HG02870 (cell line): ENCODE data around the gene PHF12.
A peak's percentile ranks its signal among the peaks of the same experiment; 100 is the strongest.

ENCODE experiments used
- ATAC-seq: cut with Tn5 transposase; IDR thresholded peaks from one replicate; pipeline ENCODE4 v1.9.1; 2021; ENCODE audit warnings: mild to moderate bottlenecking, moderate library complexity; ENCODE audit not compliant: unreplicated experiment

The PHF12 gene

DNA sequence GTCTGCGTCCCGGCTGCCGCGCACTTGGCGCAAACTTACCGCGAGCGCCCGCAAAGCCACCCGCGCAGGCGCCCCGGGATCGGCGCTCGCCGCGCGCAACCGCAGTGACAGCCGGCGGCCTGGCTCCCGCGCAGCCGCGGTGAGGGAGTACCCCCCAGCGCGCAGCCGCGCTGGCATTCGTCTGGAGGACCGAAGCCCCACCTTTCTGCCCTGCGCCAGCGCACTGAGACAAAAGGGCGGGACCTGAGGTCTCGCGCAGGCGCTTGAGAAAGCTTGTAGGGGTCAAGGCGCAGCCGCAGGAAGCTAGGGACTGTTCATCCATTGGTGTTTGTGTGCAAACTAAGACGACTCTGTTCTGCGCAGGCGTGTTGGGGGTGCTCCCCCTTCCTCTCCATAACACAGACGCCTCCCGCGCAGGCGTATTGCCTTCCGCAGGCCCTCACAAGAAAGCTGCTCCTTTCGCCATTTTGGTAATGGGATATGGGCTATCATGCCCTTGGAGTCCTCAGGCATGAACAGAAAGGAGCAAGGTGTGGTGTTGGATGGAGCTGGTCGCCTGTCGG, at the start of gene PHF12:
TSS of gene PHF12 (minus strand) at position 91 of the 563 bp plus-strand sequence. CDS start 558 bp downstream, outside the sequence.
- peak; percentile 53 for ATAC-seq

GRCh38 chr17:29000973-29001372, 49.7 kb upstream of the PHF12 start:
- no peak for ATAC-seq

- ATAC-seq: no peak
These were observed 47.9 kb upstream of the PHF12 start for GRCh38 chr17:28999206-28999605.

DNA sequence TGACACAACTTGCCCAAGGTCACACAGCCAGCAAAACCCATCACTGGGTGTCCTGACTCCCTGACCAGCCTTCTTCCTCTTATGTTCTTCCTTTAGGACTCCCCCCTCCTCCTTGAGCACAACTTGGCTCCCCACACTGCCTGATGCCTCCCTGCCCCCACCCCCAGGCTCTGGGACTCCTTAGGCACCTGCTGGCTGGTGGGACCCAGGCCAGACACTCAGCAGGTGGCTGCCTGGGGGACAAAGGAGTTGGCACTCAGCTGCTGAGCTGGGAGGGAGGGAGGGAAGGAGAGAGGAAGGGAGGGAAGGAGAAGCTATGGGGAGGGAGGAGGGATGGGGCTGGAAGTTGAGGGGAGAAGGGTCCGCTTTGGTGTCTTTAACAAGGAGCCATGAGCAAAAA, 46.5 kb upstream of the PHF12 start:
- no peak for ATAC-seq

DNA sequence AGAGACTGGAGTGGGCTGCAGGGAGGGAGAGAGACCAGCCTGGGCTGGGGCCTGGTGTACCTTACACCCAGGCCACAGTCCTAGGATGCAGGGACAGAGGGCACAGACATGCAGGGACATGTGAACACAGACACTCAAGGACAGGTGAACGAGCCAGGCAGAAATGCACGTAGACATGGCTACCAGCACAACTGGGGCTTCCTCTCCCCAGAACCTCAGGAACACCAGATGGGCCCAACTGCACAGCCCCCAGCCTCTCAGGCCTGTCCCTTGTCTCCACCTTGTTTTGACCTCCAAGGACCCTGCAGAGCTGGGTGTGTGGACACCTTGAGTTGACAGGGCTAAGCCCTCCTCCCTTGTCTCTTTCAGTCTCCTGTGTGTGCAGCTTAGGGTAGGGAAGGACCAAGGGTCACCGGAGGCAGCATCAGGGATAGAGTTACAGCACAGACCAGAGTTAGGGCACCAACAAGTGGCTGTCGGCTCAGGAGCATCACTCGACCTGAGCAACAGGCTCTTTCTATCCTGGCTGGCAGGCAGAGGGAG, 45.3 kb upstream of the PHF12 start:
- no peak for ATAC-seq

DNA sequence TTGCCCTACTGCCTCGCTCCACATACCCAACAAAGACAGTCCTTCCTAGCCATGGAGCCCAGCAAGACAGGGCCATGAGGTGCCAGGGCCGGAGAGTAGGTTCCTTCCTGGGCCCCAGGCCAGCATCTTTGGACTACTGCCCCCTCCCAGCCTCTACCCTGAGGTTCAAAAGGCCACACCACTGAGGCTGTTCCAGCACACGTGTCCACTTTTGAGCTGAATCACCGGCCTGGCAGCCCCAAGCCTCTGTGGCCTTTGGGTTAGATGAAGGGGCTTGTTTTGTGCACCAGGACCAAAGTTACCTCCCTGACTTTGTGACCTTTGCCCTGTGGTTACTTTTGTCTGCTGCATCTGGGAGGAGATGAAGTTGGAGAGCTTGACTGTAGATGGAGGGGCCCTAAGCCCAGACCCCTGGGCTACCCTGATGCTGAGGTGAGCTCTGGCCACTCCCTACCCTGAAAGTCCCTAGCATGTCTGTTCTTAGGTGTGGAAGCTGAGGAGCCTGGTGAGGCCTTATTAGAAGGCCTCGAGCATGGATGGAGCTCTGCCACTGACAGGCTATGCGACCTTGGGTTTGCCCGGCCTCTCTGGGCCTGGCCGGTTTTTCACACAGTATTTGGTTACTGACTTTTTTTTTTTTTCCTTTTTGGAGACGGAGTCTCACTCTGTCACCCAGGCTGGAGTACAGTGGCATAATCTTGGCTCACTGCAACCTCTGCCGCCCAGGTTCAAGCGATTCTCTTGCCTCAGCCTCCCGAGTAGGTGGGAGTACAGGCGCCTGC, 42.5 kb upstream of the PHF12 start:
- ATAC-seq: no peak

DNA sequence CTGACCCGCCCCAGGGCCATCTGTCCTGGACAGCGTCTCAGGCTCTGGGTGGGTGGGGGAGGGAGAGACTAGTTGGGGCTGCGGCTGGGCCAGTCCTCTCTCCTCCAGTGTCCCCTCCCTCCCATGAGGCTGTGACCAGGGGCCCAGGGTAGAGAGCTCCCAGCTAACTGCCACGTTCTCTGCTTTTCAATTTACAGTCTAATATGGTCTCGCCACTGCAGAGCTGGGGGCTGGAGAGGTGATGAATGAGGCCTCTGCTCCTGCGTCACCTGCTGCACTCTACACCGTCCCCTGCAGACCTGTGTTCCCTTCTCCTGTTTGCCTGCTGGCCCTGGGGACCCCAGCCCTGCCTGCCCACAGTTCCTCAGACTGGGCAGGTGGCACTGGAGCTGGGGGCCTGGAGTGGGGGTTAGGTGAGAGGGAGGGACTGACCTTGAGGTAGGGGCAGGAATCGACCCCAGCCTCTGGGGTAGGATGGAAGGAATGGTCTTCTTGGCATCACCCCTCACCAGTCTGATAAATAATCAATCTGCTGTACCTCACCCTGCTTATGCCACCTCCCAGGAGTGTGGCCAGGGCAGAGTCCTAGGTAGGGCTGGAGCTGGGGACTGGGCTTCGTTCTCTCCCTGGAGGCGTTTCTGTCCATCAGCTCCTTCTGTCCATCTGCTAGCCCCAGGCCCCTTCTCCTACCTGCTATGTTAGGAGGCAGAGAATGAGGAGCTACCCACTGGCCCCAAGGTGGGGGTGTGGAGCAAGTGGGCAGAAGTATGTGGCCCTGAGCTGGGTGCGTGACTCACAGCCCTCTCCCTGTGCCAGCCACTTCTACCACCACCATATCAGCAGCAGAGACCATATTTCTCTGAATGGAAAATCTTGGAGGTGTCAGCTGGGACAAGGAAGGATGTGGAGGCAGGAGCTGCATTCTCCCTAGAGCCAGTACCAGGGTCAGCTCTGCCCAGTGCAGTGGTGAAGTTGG, 41.6 kb upstream of the PHF12 start:
- ATAC-seq: no peak

- no peak for ATAC-seq
These were observed 40.9 kb upstream of the PHF12 start for GRCh38 chr17:28992185-28992584.

GRCh38 chr17:28991779-28992178, 40.5 kb upstream of the PHF12 start:
- no peak for ATAC-seq

- no peak for ATAC-seq
These were observed 37.7 kb upstream of the PHF12 start for GRCh38 chr17:28989028-28989427.

DNA sequence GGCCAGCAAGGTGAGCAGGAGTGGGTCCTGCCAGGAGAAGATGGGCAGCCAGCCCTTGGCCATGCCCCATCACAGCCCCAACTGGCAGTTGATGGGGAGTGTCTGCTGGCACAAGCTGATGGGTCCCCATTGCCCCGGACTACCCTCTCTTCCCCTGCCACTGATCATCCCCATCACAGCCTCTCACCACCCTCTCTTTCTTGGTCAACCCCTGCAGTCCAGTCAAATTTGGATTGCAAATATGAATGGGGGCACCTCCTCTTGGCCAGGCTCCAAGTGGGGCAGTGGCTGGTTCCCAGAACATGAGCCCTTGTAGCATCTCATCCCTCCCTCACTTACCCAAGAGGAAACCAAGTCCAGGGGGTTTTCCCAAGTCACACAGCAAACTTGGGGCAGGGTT, 37.2 kb upstream of the PHF12 start:
- ATAC-seq: no peak

DNA sequence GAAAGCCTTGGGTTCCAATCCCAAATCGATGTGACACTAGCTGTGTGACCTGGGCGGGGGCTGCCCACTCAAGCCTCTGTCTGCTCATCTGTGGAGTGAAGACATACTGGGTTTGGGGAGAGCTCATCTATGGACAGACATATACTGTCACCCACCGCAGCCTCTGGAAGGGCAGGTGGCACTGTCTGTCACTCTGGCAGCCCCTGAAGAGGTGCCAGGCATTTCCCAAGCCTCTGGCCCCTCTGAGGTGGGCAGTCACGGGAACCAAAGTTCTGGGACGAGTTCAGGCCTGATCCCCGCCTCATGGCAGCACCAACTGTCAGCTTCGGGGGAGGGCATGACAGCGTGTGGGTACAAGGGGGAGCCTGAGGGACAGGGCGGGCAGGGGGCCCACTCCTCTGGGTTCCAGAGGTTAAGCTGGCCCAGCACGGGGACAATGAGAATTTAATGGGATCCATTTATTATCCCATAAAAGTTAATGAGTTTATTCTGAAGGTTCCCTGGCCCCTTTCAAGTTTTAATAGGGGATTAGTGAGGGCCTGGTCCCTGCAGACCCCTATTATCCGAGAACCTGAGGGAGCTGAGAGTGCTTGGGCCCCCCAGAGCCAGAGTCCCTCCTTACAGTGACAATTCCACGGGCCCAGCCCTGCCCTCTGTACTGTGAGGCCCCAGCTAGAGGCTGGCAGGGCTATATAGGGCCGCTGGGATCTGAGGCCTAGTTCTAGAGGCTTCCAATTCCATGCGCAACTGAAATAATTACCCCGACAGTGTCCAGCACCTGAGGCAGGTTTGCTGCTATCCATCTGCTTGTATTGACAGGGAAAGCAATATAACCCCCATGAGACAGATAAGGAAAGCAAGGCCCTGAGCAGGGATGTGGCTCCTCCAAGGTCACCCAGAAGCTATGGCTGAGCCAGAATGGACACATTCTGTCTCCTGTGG, 35.7 kb upstream of the PHF12 start:
- ATAC-seq: no peak

DNA sequence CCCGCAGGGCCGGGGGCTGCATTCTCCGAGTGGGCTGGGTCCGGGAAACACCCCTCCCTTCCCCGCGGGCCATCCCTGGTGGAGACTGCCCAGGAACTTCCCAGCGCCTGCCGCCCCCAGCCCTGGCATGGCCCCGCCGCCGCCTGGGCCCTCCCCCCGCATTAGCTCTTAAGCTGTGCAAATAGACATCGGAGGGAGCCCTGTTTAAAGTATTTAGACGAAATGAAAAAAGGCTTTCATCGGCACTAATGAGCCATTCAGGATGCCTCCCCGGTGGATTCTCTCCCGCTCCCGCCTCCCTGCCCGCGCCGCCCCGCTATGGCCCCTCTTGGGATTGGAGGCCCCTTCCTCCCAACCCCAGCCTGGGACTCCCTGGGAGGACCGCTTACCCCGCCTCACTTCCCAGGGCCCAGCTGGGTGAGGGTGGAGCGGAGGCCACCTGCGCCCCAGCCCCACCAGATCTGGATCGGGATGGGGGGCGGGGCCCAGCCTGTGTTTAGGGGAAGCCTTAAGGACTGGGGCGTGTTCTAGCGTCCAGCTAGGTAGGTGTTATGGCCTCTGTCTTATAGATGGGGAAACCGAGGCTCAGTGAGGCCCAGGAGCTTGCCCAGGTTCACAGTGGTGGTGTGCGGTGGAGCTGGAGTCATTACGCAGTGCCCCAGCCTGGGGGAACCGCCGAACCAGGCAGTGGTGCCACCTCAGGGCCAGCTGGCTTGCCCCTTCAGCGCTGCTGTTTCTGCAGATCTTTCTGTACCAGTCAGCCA, 34.8 kb upstream of the PHF12 start:
- no peak for ATAC-seq

DNA sequence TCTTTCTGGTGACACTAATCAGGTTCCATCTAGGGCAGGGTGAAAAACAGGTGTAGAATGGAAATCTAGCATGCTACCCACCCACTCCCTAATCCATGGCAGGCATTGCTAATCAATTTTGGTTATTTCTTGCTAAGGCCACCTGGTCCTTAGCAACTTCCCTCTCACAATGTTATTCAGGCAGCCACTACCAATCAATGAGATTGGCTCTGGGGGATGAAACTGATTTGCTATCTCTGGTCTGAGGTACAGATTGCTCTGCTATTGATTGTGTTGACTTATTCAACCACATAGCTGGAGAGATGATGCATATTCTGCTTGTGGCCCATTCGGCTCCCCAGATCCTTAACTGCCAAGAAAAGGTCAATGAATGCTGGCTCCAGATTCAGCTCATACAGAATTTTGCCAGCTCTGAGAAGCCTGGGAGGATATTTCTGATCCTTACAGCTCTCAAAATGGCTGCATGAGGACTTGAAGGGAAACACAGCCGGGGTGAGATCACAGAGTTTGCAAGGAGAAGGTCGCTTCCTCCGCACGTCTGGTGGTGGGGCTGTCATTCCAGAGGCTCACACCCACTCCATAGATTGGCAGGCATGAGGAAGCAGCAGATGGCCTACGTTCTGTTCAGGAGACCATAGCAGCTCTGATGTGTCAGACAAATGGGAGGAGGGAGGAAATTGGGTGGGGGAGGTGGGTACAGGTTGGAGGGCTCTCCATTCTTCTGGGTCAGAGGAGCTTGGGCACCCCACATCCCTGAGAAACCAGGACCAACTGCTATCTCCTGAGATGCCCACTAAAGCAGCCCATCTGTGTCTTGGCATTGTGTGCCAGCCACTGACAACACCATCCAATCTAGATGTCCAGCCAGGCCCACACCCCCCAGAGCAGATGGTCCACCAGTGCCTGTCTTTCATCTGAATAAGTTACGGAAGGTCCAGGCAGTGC, 32.2 kb upstream of the PHF12 start:
- ATAC-seq: no peak

DNA sequence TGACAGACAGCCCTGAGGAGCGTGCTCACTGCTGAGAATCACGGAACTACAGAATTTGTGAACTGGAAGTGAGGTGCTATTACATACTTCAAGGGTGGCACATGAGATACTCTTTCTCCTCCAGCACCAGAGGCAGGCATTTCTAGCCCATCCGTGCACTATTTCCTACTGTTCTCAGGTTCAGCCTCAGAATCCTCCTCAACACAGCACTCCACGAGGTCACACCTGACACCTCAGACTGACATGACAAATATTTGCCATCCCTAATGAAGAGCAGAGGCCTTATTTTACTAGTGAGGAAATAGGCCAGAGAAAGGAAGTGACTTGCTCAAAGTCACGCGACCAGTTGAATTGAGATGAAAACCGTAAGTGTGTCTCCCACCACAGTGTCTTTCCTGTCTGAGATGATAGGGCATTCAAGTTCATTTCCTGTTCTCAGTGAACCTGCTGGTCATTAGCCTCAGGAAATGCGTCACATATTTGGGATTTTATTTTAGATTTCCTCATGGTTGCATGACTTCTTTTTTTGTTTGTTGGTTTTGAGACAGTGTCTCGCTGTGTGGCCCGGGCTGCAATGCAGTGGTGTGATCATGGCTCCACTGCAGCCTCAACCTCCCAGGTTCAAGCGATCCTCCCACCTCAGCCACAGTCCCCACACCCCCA, 30.9 kb upstream of the PHF12 start:
- ATAC-seq: peak; percentile 42

DNA sequence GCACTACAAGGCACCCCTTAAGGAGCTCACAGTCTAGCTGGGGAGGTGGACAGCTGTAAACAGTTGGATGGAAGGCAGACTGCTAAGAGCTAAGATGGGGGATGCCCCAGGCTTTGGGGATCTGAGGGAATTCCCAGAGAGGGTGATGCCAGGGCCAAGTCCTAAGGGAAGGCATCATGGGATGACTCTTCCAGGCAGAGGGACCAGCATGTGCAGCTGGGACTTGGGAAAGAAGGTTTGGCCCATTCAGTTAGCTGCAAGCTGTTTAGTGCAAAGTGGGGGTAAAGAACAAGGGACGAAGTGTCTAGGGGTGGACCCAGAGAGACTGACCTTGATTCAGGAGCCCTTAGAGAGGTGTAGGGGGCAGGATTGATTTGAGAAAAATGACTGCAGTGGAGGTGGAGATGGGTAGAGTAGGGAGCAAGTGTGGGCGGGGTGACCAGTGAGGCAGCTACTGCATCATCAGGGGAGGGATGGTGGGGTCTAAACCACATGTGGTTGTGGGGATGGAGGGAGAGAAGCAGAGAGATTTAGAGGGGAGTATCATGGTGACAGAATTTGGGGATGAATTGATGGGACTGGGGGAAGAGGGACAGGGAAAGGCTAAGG, 27.1 kb upstream of the PHF12 start:
- ATAC-seq: no peak

GRCh38 chr17:28977659-28978355, 26.5 kb upstream of the PHF12 start:
- no peak for ATAC-seq
